Immature natural killer cell (primary cell): ENCODE data around the gene GSS. TPM values are rescaled to one million over a fixed set of nuclear protein-coding genes. Genes with fewer than 3 reads are reported as not detected.

ENCODE experiments used
- DNase-seq, 3 donors: peaks; one replicate each; pipeline ENCODE4 v3.0.0; 2022; ENCODE audit warnings: mixed read lengths in 1 of 3
- H3K27ac Mint-ChIP-seq, 6 donors: one replicate each; pipeline ENCODE4 v1.8.0; 2020; ENCODE audit warnings: mixed read lengths in 6 of 6, mild to moderate bottlenecking in 5 of 6, inconsistent platforms in 4 of 6, moderate library complexity in 3 of 6
- H3K27me3 Mint-ChIP-seq, 3 donors: one replicate each; pipeline ENCODE4 v1.8.0; 2020 to 2021; ENCODE audit warnings: low read depth in 3 of 3, mild to moderate bottlenecking in 3 of 3, mixed read lengths in 3 of 3, moderate library complexity in 3 of 3, inconsistent platforms in 1 of 3
- H3K36me3 Mint-ChIP-seq, 3 donors: one replicate each; pipeline ENCODE4 v1.8.0; 2020; ENCODE audit warnings: mixed read lengths in 3 of 3, inconsistent platforms in 2 of 3, mild to moderate bottlenecking in 2 of 3
- H3K4me1 Mint-ChIP-seq, 2 donors: one replicate each; pipeline ENCODE4 v1.8.0; 2020; ENCODE audit warnings: inconsistent platforms in 2 of 2, mild to moderate bottlenecking in 2 of 2, mixed read lengths in 2 of 2, moderate library complexity in 1 of 2
- H3K4me3 Mint-ChIP-seq, 5 donors: one replicate each; pipeline ENCODE4 v1.8.0; 2020; ENCODE audit warnings: mild to moderate bottlenecking in 5 of 5, mixed read lengths in 5 of 5, inconsistent platforms in 3 of 5, moderate library complexity in 3 of 5
- H3K9me3 Mint-ChIP-seq, 6 donors: one replicate each; pipeline ENCODE4 v1.8.0; 2020; ENCODE audit warnings: mild to moderate bottlenecking in 6 of 6, mixed read lengths in 6 of 6, inconsistent platforms in 4 of 6, moderate library complexity in 3 of 6
- polyA plus RNA-seq, 3 donors: library from polyadenylated mRNA; unstranded; fragments of 300-500 nt; fragmentation: Illumina TruSeq; gene quantifications; one replicate each; pipeline ENCODE4 v1.2.3, GENCODE V29; 2021

Gene GSS
- polyA plus RNA-seq, 3 donors from 2014 or later = 32.4 to 60.6 (median 45.7) TPM

DNA sequence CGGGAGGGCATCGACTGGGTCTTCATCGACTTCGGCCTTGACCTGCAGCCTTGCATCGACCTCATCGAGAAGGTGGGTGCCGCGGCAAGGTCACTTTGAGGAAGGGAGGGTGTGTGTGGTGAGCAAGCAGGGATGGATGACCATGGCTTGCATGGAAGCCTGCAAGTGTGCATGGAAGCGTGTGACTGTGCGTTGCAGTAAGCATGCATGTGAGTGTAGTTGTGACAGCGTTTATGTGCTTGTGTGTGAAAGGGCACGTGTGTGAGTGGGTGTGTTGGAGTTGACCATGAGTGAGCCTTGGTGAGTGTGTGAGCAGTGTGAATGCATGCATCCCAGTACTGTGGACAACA lies 32.6 kb upstream of the GSS start:
- Mint-ChIP-seq H3K4me1 (peaks cover 0 to 2% of the 10 kb centered on the region in 2 donors), H3K4me3 (no peak overlapping the region), H3K27me3 (peaks cover 1 to 3% (median 3%) of the 10 kb centered on the region in 3 donors), H3K36me3 (no peaks in the 10 kb centered on the region), H3K27ac (peak overlapping the region in 2 of 6 donors; percentile 22 to 55), H3K9me3 (no peaks in the 10 kb centered on the region)
- DNase-seq = no peak

DNA sequence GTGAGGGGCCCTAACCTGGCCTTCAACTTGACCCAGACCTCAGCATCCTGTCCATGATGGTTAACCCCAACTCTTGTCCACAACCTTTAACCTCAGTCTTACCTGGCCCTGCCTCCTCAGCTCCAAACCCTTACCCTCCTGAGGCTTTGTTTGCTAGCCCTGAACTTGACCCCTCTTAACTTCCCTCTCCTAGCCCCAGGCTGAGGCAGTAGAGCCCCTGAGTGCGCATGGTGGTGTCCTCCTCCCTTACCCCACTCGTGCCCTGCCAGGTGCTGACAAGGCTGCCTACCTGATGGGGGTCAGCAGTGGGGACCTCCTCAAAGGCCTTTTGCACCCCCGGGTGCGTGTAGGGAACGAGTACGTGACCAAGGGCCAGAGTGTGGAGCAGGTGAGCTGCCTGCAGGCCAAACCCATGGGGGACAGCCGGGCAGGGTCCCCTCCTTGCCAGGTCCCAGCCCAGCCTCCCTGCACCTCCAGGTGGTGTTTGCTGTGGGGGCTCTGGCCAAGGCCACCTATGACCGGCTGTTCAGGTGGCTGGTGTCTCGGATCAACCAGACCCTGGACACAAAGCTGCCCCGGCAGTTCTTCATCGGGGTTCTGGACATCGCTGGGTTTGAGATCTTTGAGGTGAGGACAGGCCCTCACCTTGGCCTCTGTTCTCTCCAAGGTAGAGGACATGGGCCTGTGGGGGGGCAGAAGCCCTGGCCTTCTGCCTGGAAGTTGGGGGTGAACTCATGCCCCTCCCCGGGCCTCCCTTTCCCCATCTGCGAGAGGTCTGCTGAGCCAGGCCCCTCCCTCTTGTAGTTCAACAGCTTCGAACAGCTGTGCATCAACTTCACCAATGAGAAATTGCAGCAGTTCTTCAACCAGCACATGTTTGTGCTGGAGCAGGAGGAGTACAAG lies 31.9 kb upstream of the GSS start:
- peaks cover 1 to 3% (median 3%) of the 10 kb centered on the region in 3 donors for H3K27me3 Mint-ChIP-seq
- no peaks in the 10 kb centered on the region for H3K9me3 Mint-ChIP-seq
- peak overlapping the region in 2 of 6 donors; percentile 22 to 55 for H3K27ac Mint-ChIP-seq
- no peak for DNase-seq
- peaks cover 0 to 2% of the 10 kb centered on the region in 2 donors for H3K4me1 Mint-ChIP-seq
- no peak overlapping the region for H3K4me3 Mint-ChIP-seq
- H3K36me3 Mint-ChIP-seq = no peaks in the 10 kb centered on the region

DNA sequence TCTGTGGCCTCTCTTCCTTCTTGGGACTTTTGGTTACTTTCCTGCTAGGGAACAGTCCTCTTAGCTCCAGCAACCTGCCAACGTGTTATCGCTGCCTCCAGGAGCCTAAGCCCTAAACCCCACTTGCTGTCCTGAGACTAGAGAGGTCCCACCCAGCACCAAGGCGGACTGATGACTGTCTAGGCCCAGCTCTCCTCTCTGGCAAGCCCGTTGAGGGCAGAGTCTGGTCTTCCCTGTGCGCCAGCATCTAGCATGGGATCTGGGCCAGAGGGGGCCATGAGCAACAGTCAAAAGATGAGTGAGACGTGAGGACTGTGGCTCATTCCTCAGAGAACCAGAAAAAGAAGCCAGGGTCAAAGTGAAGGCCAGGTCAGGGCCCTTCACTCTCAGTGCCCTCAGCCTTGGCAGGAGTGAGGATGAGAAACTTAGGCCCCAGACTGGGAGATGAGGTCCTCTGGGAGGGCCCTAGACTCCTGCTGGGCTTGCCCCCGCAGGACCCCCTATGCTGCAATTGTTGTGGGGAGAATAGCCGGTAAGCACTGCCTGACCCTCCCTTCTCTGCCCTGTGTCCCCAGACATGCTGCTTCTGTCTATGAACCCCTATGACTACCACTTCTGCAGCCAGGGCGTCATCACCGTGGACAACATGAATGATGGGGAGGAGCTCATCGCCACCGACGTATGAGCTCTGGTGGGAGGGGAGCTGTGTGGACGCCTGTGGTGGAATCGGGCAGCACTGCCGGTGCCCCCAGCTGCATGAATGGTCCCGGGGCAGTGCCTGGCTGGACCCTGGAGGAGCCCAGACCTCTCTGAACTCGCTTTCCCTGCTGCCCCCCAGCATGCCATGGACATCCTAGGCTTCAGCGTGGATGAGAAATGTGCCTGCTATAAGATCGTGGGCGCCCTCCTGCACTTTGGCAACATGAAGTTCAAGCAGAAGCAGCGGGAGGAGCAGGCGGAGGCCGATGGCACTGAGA lies 31.0 kb upstream of the GSS start:
- no peak overlapping the region for H3K27ac Mint-ChIP-seq
- peaks cover 0 to 2% of the 10 kb centered on the region in 2 donors for H3K4me1 Mint-ChIP-seq
- no peaks in the 10 kb centered on the region for H3K36me3 Mint-ChIP-seq
- H3K27me3 Mint-ChIP-seq = peaks cover 3 to 5% (median 3%) of the 10 kb centered on the region in 3 donors
- no peak overlapping the region for H3K4me3 Mint-ChIP-seq
- H3K9me3 Mint-ChIP-seq = no peaks in the 10 kb centered on the region
- DNase-seq = no peak

DNA sequence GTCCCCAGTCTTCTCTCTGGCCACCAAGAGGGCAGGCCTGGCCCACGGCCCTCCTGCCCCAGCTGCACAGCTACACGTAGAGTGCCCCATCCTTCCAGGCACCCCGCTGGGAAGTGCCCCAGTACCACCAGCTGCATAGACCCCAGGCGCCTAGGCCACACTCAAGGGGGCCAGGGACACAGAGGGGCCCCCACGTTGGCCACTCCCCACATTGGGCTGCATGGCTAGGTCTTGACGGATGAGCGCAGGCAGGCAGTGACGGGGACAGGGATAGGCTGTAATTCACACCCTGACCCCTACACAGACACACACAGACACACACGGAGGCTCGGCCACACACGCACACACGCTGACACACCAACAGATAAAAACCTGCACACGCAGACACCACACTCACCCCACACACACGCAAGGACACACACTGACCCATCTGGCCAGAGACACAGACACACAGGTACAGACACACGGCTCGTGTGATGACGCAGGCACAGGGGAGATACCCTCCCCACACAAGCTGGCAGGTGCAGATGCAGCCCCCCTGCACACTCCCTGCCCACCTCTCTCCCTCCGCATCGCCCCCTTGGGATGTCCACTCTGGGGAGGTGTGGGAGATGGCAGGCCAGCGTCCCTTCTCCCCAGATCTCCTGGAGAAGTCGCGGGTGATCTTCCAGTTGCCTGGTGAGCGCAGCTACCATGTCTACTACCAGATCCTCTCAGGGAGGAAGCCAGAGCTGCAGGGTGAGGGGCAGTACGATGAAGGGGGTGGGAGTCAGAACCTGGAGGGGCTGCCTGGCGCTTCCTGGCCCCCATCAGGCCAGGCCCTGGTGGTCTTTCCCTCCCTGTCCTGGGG lies 30.1 kb upstream of the GSS start:
- Mint-ChIP-seq H3K4me1 (peaks cover 0 to 2% of the 10 kb centered on the region in 2 donors), H3K27me3 (peaks cover 3 to 6% (median 3%) of the 10 kb centered on the region in 3 donors), H3K9me3 (no peaks in the 10 kb centered on the region), H3K4me3 (no peak overlapping the region), H3K27ac (peak overlapping the region in 1 of 6 donors; percentile 41), H3K36me3 (no peaks in the 10 kb centered on the region)
- DNase-seq = no peak

DNA sequence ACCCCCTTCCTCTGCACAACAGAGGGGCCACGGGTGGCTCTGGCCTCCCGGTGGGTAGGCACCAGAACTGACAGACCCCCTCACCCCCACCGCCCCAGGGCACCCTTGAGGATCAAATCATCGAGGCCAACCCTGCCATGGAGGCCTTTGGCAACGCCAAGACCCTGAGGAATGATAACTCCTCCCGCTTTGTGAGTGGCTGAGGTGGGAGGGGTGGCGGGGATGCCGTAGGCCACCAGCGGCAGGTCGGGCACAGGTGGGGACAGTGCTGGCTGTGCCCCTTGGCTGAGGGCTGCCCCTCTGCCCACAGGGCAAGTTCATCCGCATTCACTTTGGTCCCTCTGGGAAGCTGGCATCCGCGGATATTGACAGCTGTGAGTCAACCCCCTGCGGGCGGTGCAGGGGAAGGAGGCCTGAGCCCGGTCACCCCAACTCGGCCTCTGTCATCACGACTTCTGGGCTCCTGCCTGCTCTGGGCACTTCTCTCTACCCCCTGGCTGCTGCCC lies 29.2 kb upstream of the GSS start:
- no peaks in the 10 kb centered on the region for H3K9me3 Mint-ChIP-seq
- no peak for DNase-seq
- H3K4me1 Mint-ChIP-seq = peaks cover 0 to 2% of the 10 kb centered on the region in 2 donors
- H3K36me3 Mint-ChIP-seq = no peaks in the 10 kb centered on the region
- H3K27ac Mint-ChIP-seq = no peak overlapping the region
- peaks cover 3 to 6% (median 6%) of the 10 kb centered on the region in 3 donors for H3K27me3 Mint-ChIP-seq
- H3K4me3 Mint-ChIP-seq = no peak overlapping the region

DNA sequence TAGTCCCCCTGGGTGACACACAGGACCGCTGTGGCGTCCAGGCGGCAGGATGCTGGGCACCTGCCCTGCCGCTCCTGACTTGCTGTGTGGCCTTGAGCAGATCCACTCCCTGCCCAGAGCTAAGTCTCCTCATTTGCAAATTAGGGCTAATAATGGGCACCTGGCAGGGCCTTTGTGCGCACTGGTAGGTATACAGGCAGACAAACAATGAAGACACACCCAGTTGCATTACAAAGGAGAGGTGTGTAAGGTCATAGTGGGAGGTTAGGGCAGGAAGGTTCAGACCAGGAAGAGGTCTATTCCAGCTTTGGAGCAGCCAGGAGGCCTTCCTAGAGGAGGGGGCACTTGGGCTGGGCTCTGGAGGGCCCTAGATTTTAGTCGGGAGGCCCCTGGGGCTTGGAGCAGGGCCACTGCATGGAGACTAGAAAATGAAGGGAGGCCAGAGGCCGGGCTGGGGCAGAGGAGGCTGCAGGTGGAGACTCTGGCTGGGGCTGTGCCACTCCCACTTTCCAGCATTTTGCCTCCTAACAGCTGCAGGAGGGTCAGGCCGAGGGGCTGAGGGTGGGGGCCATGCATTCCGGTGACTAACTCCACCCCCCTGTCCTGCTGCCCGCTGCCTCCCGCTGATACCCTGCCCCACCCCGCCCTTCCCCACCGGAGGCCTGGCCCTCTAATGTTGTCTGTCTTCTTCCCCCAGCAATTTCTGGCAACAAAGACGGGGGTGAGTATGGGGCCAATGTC lies 28.6 kb upstream of the GSS start:
- Mint-ChIP-seq H3K4me3 (no peak overlapping the region), H3K36me3 (no peaks in the 10 kb centered on the region), H3K4me1 (peaks cover 0 to 2% of the 10 kb centered on the region in 2 donors), H3K9me3 (no peaks in the 10 kb centered on the region), H3K27me3 (peaks cover 3 to 6% (median 6%) of the 10 kb centered on the region in 3 donors), H3K27ac (no peak overlapping the region)
- DNase-seq = no peak

DNA sequence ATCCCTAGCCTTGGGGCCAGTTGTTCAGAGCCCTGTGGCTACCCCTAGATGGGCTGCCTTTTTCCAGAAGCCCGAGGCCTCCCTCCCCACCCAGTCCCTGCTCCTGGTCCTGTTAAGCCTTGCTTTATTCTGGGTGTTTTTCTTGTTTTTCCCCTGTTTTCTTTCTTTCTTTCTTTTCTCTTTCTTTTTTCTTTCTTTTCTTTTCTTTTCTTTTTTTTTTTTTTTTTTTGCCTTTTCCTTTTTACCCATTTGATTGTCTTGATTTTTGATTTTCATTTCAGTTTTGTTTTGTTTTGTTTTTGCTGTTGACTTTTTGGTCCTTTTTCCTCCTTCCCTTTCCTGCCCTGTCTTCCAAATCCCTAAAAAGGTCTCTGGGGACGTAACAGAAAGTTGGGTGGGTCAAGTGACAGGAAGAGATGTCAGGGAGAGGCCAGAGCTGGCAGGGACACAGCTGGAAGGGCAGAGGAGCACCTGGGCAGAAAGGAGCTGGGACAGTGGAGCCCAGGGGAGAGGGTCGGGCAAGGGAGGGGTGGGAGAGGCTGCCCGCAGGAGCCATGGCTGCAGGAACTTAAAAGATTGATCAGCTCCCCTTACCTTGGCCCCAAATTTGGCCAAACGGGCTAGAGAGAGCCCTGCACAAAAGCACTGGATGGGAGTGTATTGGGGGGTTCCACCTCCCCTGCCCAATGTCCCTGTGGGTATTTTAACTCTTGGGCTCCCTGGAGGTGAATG lies 27.6 kb upstream of the GSS start:
- H3K27me3 Mint-ChIP-seq = peaks cover 3 to 6% (median 6%) of the 10 kb centered on the region in 3 donors
- H3K36me3 Mint-ChIP-seq = no peaks in the 10 kb centered on the region
- no peaks in the 10 kb centered on the region for H3K9me3 Mint-ChIP-seq
- no peak overlapping the region for H3K4me3 Mint-ChIP-seq
- peaks cover 0 to 2% of the 10 kb centered on the region in 2 donors for H3K4me1 Mint-ChIP-seq
- DNase-seq = no peak
- H3K27ac Mint-ChIP-seq = no peak overlapping the region

DNA sequence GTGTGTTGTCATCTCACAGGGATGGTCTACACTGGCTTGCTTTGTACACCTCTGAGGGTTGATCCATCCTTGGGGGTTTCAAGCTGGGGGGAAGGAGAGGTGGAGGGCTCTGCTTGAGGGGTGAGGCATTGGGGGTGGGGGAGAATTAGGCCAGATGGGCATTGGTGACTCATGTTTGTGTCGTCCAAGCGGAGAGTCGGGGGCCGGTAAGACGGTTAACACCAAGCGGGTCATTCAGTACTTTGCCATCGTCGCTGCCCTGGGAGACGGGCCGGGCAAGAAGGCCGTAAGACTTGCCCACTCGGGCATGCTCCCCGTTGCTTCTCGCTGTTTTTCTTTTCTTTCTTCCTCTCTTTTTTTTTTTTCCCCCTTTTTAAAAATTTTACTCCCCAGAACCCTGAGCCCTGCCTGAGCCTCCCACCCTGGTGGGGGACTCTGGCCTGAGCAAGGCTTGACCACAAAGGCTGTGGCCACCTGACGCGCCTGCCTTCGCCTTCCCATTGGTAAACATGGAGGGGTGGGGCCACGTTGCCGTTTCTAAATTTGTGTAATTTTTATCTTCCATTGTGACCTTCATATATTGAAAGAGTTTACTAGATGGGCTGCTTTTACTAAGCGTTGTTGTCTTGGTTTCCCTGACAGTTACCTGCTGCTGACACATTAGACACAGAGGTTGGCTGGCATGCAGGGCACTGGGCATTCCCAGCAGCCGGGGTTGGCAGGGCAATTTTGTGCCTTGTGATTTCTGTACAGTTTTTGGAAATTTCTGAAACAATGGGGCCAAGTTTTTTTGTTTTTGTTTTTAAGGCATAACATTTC lies 26.9 kb upstream of the GSS start:
- H3K4me3 Mint-ChIP-seq = no peak overlapping the region
- peaks cover 3 to 8% (median 3%) of the 10 kb centered on the region in 3 donors for H3K27me3 Mint-ChIP-seq
- H3K27ac Mint-ChIP-seq = no peak overlapping the region
- DNase-seq = no peak
- H3K4me1 Mint-ChIP-seq = peaks cover 0 to 2% of the 10 kb centered on the region in 2 donors
- no peaks in the 10 kb centered on the region for H3K36me3 Mint-ChIP-seq
- no peaks in the 10 kb centered on the region for H3K9me3 Mint-ChIP-seq

DNA sequence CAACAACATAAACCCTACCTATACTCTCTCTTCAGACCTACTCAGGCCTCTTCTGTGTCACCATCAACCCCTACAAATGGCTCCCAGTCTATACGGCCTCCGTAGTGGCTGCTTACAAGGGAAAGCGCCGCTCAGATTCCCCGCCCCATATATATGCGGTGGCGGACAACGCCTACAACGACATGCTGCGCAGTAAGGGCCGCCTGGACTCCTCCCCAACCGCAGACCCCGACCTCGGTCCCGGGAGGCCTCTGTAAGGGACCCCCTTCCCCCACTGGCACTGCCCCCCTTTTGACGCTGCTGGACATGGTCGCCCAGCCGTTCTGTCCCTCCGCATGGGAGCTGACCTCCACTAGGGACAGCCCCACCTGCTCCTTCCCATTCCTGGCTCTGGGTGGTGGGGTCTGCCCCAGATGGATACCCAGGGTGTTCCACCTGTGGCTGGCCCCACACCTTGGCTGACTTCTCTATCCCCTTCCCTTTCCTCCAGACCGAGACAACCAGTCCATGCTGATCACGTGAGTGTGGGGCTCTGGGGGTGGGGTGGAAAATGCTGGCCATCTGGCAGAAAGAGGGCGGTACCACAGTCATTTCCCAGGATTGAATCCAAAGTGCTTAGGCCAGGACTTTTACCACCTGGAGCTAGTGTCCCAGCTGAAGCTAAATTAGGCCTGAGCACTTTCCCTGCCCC lies 25.1 kb upstream of the GSS start:
- H3K36me3 Mint-ChIP-seq = no peaks in the 10 kb centered on the region
- H3K4me1 Mint-ChIP-seq = peaks cover 0 to 2% of the 10 kb centered on the region in 2 donors
- peaks cover 3 to 10% (median 8%) of the 10 kb centered on the region in 3 donors for H3K27me3 Mint-ChIP-seq
- H3K9me3 Mint-ChIP-seq = no peaks in the 10 kb centered on the region
- H3K27ac Mint-ChIP-seq = no peak overlapping the region
- DNase-seq = no peak
- H3K4me3 Mint-ChIP-seq = no peak overlapping the region

DNA sequence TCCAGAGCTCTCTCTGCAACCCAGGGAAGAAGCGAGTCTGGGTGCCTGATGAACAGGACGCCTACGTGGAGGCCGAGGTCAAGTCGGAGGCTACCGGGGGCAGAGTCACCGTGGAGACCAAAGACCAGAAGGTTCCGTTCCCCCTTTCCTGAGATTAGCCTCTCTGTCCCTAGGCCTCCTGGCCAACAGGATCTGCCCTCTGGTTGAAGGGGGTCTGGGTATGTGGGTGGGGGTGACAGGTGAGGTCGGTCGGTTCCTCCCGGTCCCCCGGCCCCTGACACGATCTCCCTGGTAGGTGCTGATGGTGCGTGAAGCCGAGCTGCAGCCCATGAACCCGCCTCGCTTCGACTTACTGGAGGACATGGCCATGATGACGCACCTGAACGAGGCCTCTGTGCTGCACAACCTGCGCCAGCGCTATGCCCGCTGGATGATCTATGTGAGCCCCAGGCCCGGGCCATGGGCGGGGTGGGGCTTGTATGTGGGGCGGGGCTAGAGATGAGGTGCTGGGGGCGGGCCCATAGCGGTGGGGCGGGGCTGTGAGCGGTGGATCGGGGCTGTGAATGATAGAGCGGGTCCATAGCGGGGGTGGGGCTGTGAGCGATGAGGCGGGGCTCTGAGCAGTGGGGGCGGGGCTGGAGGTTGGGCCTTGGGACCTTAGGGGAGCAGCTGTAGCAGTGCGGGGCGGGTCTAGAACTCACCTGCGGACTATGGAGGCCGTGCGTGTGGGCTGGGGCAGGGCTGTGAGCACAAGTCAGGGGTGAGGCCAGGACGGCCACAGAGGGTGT lies 24.0 kb upstream of the GSS start:
- Mint-ChIP-seq H3K36me3 (no peaks in the 10 kb centered on the region), H3K4me3 (no peak overlapping the region), H3K27me3 (peaks cover 2 to 10% (median 8%) of the 10 kb centered on the region in 3 donors), H3K4me1 (peaks cover 0 to 2% of the 10 kb centered on the region in 2 donors), H3K27ac (no peak overlapping the region), H3K9me3 (no peaks in the 10 kb centered on the region)
- DNase-seq = no peak
